OCI-LY1 (cell line): Measurements from ENCODE around the gene ZFPM1.

Experiments used
- CTCF ChIP-seq: fragments of 200-600 bp; sonication (generic), shearing (Covaris generic); IDR thresholded peaks from 2 replicates; pipeline ENCODE4 v1.5.1; 2017; ENCODE audit warnings: mild to moderate bottlenecking, antibody characterized with exemption, low read length, moderate library complexity, mixed read lengths
- EZH2 ChIP-seq: fragments of 200-600 bp; sonication (generic), shearing (Covaris generic); IDR thresholded peaks from 2 replicates; pipeline ENCODE4 v1.8.0; 2017; ENCODE audit warnings: borderline replicate concordance, mixed run types, mild to moderate bottlenecking, antibody characterized with exemption, low read length, moderate library complexity, mixed read lengths

- no peak for TF ChIP-seq CTCF
- no peak for TF ChIP-seq EZH2
These were observed 66.2 kb downstream of the ZFPM1 start for GRCh38 chr16:88519240-88519639.
